OCI-LY1 (cell line): ENCODE results near the gene STRIT1.
"Not testable (repeated sequence)": the region's sequence is repeated elsewhere in the genome, so short reads cannot be mapped to it uniquely, and the experiment has no call there.

Experiments
- CTCF ChIP-seq: fragments of 200-600 bp; sonication (generic), shearing (Covaris generic); IDR thresholded peaks from 2 replicates; pipeline ENCODE4 v1.5.1; 2017; ENCODE audit warnings: mild to moderate bottlenecking, antibody characterized with exemption, low read length, moderate library complexity, mixed read lengths
- EZH2 ChIP-seq: fragments of 200-600 bp; sonication (generic), shearing (Covaris generic); IDR thresholded peaks from 2 replicates; pipeline ENCODE4 v1.8.0; 2017; ENCODE audit warnings: borderline replicate concordance, mixed run types, mild to moderate bottlenecking, antibody characterized with exemption, low read length, moderate library complexity, mixed read lengths

GRCh38 chr3:155276089-155276488, 17.4 kb downstream of the STRIT1 start:
- TF ChIP-seq CTCF, EZH2: not testable (repeated sequence)
